ENCODE measurements around the gene PBX1. TPM values are rescaled to one million over a fixed set of nuclear protein-coding genes. Genes with fewer than 3 reads are reported as not detected.

Gene PBX1
- polyA plus RNA-seq, 1 donor (not counting 4 experiments of a cell fraction or from before 2014, with no cell fraction given): 2.2 TPM

DNA sequence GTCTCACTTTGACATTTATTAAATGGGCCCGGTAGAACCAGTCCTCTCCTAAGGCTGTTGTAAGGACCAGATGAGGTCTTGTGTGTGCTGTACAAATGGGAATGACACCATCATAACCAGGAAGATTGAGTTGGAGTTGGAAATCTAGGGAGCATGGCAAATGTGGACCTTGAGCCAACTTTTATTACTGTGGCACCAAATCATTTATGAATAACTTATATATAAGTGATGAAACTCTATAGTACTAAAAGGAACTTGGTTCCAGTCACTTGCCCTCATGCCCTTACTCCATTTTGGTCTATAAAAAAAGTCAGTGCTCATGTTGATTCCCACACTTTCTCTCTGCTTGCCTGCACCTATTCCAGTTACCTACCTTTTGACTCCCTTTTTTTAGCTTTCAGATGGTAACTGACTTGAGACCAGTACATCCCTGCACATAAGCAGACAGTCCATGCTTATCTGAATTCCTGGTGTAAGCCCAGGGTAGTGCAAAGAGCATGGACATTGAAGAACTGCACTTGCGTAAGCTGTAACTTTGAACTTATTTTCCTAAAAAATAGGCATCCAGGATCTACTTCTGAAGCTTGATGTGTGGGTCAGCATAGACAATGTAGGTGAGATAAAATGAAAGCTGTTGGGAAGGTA, 210.6 kb downstream of the PBX1 start:
- Histone ChIP-seq H3K4me3 (ENCODE audit: control insufficient read depth in 2 of 3, extremely low read depth in 1 of 3, insufficient read depth in 2 of 3, low read depth in 1 of 3, low read length in 3 of 3) (no peak overlapping the region), H3K27ac (ENCODE audit: control insufficient read depth, insufficient read depth, low read length) (no peak overlapping the region), H3K36me3 (ENCODE audit: control insufficient read depth in 2 of 2, extremely low read depth in 1 of 2, insufficient read depth in 2 of 2, low read length in 2 of 2) (no peaks in the 10 kb centered on the region), H3K27me3 (ENCODE audit: control insufficient read depth, extremely low read depth, insufficient read depth, low read length) (no peaks in the 10 kb centered on the region), H2AFZ (ENCODE audit: control insufficient read depth, low read length) (no peak overlapping the region), H4K20me1 (ENCODE audit: control insufficient read depth, extremely low read depth, insufficient read depth, low read length) (no peaks in the 10 kb centered on the region), H3K4me1 (ENCODE audit: control insufficient read depth, extremely low read depth, insufficient read depth, low read length) (peaks cover 44% of the 10 kb centered on the region), H3K9me3 (ENCODE audit: control insufficient read depth, low read depth, low read length) (no peaks in the 10 kb centered on the region), H3K9me1 (ENCODE audit: control insufficient read depth, extremely low read depth, insufficient read depth, low read length) (no peaks in the 10 kb centered on the region), H3K9ac (ENCODE audit: control insufficient read depth, extremely low read depth, insufficient read depth, low read length) (no peak overlapping the region), H3K4me2 (ENCODE audit: control insufficient read depth, extremely low read depth, insufficient read depth, low read depth, low read length) (no peak overlapping the region), H3K79me2 (ENCODE audit: control insufficient read depth, insufficient read depth, low read length) (no peaks in the 10 kb centered on the region)
- dilution Hi-C loops (cut with MboI; ENCODE audit: extremely low pct_ligation_motif_present, low sequenced_read_pairs): no loop called here
- FAIRE-seq: no peak
- no peak for DNase-seq (ENCODE audit: low read depth, low spot score)
- TF ChIP-seq, protein P1, sequence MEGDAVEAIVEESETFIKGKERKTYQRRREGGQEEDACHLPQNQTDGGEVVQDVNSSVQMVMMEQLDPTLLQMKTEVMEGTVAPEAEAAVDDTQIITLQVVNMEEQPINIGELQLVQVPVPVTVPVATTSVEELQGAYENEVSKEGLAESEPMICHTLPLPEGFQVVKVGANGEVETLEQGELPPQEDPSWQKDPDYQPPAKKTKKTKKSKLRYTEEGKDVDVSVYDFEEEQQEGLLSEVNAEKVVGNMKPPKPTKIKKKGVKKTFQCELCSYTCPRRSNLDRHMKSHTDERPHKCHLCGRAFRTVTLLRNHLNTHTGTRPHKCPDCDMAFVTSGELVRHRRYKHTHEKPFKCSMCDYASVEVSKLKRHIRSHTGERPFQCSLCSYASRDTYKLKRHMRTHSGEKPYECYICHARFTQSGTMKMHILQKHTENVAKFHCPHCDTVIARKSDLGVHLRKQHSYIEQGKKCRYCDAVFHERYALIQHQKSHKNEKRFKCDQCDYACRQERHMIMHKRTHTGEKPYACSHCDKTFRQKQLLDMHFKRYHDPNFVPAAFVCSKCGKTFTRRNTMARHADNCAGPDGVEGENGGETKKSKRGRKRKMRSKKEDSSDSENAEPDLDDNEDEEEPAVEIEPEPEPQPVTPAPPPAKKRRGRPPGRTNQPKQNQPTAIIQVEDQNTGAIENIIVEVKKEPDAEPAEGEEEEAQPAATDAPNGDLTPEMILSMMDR (optimal IDR thresholded peaks at IDR 0.05 in 1 of 3, IDR thresholded peaks at IDR 0.05 in 1 of 3, conservative IDR thresholded peaks at IDR 0.05 in 1 of 3; ENCODE audit: extremely low read depth in 1 of 3, insufficient read depth in 2 of 3, low read length in 3 of 3): no peak
- TF ChIP-seq EZH2 (IDR thresholded peaks at IDR 0.05; ENCODE audit: low read length): no peak

DNA sequence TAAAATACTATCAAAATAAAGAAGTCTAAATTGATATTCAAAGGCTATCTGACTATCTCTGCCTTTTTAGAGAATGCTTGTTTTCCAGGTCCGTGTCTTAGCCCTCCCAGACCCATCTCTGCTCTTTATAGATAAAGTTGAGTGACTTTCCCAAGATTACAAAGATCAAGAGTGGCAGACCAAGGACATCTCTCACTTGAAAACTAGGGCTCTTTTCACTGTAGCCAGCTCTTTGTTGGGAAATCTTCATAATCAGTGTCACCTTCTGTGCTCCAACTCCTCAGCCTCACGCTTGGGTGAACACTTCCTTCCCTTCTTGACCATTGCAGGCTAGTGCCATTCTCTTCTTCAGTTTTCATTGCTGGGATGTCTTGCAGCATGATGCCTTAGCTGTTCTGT, 211.1 kb downstream of the PBX1 start:
- H3K9ac ChIP-seq (ENCODE audit: control insufficient read depth, extremely low read depth, insufficient read depth, low read length): no peak overlapping the region
- no peak overlapping the region for H2AFZ ChIP-seq (ENCODE audit: control insufficient read depth, low read length)
- FAIRE-seq (no peak), DNase-seq (ENCODE audit: low read depth, low spot score) (no peak)
- H3K27me3 ChIP-seq (ENCODE audit: control insufficient read depth, extremely low read depth, insufficient read depth, low read length): no peaks in the 10 kb centered on the region
- TF ChIP-seq, protein P1 (optimal IDR thresholded peaks at IDR 0.05 in 1 of 3, IDR thresholded peaks at IDR 0.05 in 1 of 3, conservative IDR thresholded peaks at IDR 0.05 in 1 of 3; ENCODE audit: extremely low read depth in 1 of 3, insufficient read depth in 2 of 3, low read length in 3 of 3): no peak
- TF ChIP-seq EZH2 (IDR thresholded peaks at IDR 0.05; ENCODE audit: low read length): no peak
- peaks cover 44% of the 10 kb centered on the region for H3K4me1 ChIP-seq (ENCODE audit: control insufficient read depth, extremely low read depth, insufficient read depth, low read length)
- H3K9me1 ChIP-seq (ENCODE audit: control insufficient read depth, extremely low read depth, insufficient read depth, low read length): no peaks in the 10 kb centered on the region
- no peaks in the 10 kb centered on the region for H3K36me3 ChIP-seq (ENCODE audit: control insufficient read depth in 2 of 2, extremely low read depth in 1 of 2, insufficient read depth in 2 of 2, low read length in 2 of 2)
- dilution Hi-C loops (cut with MboI; ENCODE audit: extremely low pct_ligation_motif_present, low sequenced_read_pairs): no loop called here
- H4K20me1 ChIP-seq (ENCODE audit: control insufficient read depth, extremely low read depth, insufficient read depth, low read length): no peaks in the 10 kb centered on the region
- H3K27ac ChIP-seq (ENCODE audit: control insufficient read depth, insufficient read depth, low read length): no peak overlapping the region
- H3K4me2 ChIP-seq (ENCODE audit: control insufficient read depth, extremely low read depth, insufficient read depth, low read depth, low read length): no peak overlapping the region
- H3K79me2 ChIP-seq (ENCODE audit: control insufficient read depth, insufficient read depth, low read length): no peaks in the 10 kb centered on the region
- H3K4me3 ChIP-seq (ENCODE audit: control insufficient read depth in 2 of 3, extremely low read depth in 1 of 3, insufficient read depth in 2 of 3, low read depth in 1 of 3, low read length in 3 of 3): no peak overlapping the region
- no peaks in the 10 kb centered on the region for H3K9me3 ChIP-seq (ENCODE audit: control insufficient read depth, low read depth, low read length)
